ENCODE results near the gene SCNM1. TPM values are rescaled to one million over a fixed set of nuclear protein-coding genes. Genes with fewer than 3 reads are reported as not detected.
A peak's percentile ranks its signal among the peaks of the same experiment; 100 is the strongest.

Gene SCNM1
- total RNA-seq, 6 donors from 2014 or later = 8.9 to 50.3 (median 25.9) TPM

DNA sequence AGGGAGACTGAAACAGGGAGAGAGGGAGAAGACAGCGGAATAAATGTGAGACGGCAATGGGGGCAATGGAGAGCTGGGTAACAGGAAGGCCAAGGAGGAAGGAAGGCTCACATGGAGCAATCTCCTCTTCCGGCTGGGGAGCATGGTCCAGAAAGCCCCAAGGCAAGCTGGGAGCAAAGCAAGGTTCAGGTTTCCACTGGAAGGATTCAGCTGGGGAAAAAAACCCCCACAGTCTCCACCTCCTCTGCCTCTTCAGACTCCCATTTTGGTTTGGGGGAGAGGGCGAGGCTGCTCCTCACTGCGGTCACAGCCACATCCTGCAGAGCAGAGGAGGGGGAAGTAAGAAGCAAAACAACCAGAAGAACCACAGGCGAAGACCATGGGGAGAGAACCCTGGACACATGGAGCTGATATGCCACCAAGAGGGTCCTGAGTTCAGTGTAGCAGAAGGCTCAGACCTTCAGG lies 8.8 kb upstream of the SCNM1 start:
- peaks cover 5 to 23% (median 11%) of the 10 kb centered on the region in 4 donors for H3K4me1 ChIP-seq
- 69 to 72% methylated on average over 6 of the region's 6 CpGs for WGBS, 2 donors
- TF ChIP-seq POLR2A (IDR thresholded peaks at IDR 0.05) = no peak
- TF ChIP-seq POLR2AphosphoS5 (IDR thresholded peaks at IDR 0.05) = peak in 1 of 2 donors; percentile 22
- ATAC-seq (ENCODE audit: low FRiP score in 2 of 2) (peak; percentile 48 to 66), DNase-seq (peak in 1 of 2 donors; percentile 45)
- no peaks in the 10 kb centered on the region for H3K27me3 ChIP-seq
- H3K27ac ChIP-seq = peak overlapping the region; percentile 66 to 81 (median 74)
- H3K9me3 ChIP-seq = no peaks in the 10 kb centered on the region
- H3K4me3 ChIP-seq = peak overlapping the region; percentile 14 to 50 (median 44)
- H3K36me3 ChIP-seq = peaks cover 9 to 38% (median 21%) of the 10 kb centered on the region in 4 donors

DNA sequence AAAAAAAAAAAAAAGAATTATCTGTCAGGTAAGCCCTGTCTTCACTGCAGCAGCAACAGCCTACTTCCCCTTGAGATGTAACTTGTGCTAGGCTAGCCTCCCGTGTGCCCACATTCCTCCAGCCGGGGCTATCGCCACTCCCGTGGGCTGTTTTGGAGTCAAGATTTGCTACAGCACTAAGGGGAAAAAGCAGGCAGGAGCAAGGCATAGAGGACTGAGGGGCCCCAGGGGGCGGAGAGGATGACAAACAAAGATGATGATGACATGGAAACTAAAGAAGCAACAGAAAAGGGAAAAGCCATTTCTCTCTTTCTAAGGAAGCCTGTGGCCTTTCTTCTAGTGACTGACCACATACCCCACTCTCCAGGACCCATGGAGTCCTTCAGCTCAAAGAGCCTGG lies 7.6 kb upstream of the SCNM1 start:
- Histone ChIP-seq H3K27ac (peak overlapping the region; percentile 5 to 80 (median 66)), H3K4me3 (peak overlapping the region in 1 of 4 donors; percentile 50), H3K9me3 (no peaks in the 10 kb centered on the region), H3K36me3 (peaks cover 9 to 38% (median 21%) of the 10 kb centered on the region in 4 donors), H3K27me3 (no peaks in the 10 kb centered on the region), H3K4me1 (peaks cover 5 to 26% (median 11%) of the 10 kb centered on the region in 4 donors)
- ATAC-seq (ENCODE audit: low FRiP score in 2 of 2) = no peak
- no peak for DNase-seq
- TF ChIP-seq EP300 (IDR thresholded peaks at IDR 0.05) = no peak
- TF ChIP-seq, protein P1, sequence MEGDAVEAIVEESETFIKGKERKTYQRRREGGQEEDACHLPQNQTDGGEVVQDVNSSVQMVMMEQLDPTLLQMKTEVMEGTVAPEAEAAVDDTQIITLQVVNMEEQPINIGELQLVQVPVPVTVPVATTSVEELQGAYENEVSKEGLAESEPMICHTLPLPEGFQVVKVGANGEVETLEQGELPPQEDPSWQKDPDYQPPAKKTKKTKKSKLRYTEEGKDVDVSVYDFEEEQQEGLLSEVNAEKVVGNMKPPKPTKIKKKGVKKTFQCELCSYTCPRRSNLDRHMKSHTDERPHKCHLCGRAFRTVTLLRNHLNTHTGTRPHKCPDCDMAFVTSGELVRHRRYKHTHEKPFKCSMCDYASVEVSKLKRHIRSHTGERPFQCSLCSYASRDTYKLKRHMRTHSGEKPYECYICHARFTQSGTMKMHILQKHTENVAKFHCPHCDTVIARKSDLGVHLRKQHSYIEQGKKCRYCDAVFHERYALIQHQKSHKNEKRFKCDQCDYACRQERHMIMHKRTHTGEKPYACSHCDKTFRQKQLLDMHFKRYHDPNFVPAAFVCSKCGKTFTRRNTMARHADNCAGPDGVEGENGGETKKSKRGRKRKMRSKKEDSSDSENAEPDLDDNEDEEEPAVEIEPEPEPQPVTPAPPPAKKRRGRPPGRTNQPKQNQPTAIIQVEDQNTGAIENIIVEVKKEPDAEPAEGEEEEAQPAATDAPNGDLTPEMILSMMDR (IDR thresholded peaks at IDR 0.05) = no peak
- no peak for TF ChIP-seq POLR2A (IDR thresholded peaks at IDR 0.05)
- TF ChIP-seq POLR2AphosphoS5 (IDR thresholded peaks at IDR 0.05) = no peak
- 72 to 80% methylated on average over 5 of the region's 5 CpGs for WGBS, 2 donors

DNA sequence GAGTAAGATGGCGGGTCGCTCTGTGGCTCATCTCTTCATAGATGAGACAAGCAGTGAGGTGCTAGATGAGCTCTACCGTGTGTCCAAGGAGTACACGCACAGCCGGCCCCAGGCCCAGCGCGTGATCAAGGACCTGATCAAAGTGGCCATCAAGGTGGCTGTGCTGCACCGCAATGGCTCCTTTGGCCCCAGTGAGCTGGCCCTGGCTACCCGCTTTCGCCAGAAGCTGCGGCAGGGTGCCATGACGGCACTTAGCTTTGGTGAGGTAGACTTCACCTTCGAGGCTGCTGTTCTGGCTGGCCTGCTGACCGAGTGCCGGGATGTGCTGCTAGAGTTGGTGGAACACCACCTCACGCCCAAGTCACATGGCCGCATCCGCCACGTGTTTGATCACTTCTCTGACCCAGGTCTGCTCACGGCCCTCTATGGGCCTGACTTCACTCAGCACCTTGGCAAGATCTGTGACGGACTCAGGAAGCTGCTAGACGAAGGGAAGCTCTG lies 7.1 kb upstream of the SCNM1 start:
- no peaks in the 10 kb centered on the region for H3K9me3 ChIP-seq
- ATAC-seq (ENCODE audit: low FRiP score in 2 of 2) (no peak), DNase-seq (peak in 1 of 2 donors; percentile 64)
- peak overlapping the region in 3 of 4 donors; percentile 56 to 80 (median 64) for H3K27ac ChIP-seq
- peaks cover 5 to 29% (median 11%) of the 10 kb centered on the region in 4 donors for H3K4me1 ChIP-seq
- peaks cover 9 to 38% (median 21%) of the 10 kb centered on the region in 4 donors for H3K36me3 ChIP-seq
- 73 to 88% methylated on average over 13 to 22 of the region's 22 CpGs for WGBS, 2 donors
- no peaks in the 10 kb centered on the region for H3K27me3 ChIP-seq
- peak overlapping the region in 1 of 4 donors; percentile 50 for H3K4me3 ChIP-seq
- TF ChIP-seq POLR2AphosphoS5 (IDR thresholded peaks at IDR 0.05) (no peak), POLR2A (IDR thresholded peaks at IDR 0.05) (no peak), EP300 (IDR thresholded peaks at IDR 0.05) (no peak)
- TF ChIP-seq, protein P1 (IDR thresholded peaks at IDR 0.05) = no peak

DNA sequence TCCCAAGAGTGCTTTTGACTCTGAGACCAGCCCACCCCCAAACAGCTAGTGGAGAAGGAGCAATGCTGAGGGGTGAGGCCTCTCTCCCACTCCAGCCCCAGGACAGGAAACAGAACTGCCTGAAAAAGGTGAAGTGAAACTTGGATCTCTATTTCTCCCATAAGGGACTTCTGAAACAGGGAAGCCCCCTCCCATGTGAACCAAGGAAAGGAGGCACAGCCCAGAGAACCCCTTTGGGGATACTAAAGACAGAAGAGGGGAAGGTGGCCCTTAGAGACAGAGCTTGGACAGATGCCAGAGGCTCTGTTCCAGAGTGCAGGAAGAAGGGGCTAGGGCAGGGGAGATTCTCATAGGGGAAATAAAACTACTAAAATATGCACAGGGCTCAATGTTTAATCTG lies 6.6 kb upstream of the SCNM1 start:
- H3K27ac ChIP-seq = peak overlapping the region in 2 of 4 donors; percentile 56 to 64
- no peaks in the 10 kb centered on the region for H3K9me3 ChIP-seq
- no peak overlapping the region for H3K4me3 ChIP-seq
- no peak for ATAC-seq (ENCODE audit: low FRiP score in 2 of 2)
- H3K4me1 ChIP-seq = peaks cover 7 to 32% (median 14%) of the 10 kb centered on the region in 4 donors
- no peaks in the 10 kb centered on the region for H3K27me3 ChIP-seq
- DNase-seq = no peak
- H3K36me3 ChIP-seq = peaks cover 9 to 38% (median 21%) of the 10 kb centered on the region in 4 donors
- TF ChIP-seq POLR2AphosphoS5 (IDR thresholded peaks at IDR 0.05) (no peak), POLR2A (IDR thresholded peaks at IDR 0.05) (no peak), EP300 (IDR thresholded peaks at IDR 0.05) (no peak)
- TF ChIP-seq, protein P1 (IDR thresholded peaks at IDR 0.05) = no peak

DNA sequence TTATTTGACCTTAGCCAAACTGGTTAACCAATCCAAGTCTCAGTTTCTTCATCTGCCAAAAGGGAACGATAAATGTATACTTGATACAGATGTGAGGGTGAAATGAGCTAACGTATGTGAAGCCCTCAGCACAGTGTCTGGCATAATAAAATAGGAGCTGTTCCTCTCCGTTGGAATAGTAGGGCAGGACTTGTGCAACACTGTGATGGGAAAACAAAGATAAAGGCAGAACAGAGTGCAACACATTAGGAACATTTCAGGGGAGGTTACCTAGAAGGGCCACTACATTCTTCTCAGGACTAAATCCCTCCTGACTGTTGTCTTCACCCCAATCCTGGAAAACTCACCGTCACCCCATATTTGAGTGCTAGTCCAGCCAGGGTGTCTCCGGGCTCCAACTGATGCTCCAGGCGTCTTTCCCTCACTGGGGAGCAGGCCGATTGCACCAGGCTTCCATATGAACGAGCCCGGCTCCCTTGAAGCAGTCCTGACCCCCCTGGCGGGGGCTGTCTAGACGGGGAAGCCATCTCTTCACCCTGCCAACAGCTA lies 1.1 kb upstream of the SCNM1 start:
- Histone ChIP-seq H3K27ac (peak overlapping the region; percentile 65 to 87 (median 84)), H3K27me3 (no peaks in the 10 kb centered on the region), H3K4me1 (peaks cover 18 to 35% (median 24%) of the 10 kb centered on the region in 4 donors), H3K4me3 (peak overlapping the region; percentile 49 to 72 (median 68)), H3K36me3 (peaks cover 6 to 43% (median 29%) of the 10 kb centered on the region in 4 donors), H3K9me3 (no peaks in the 10 kb centered on the region)
- WGBS, 2 donors = 51 to 54% methylated on average over 9 to 10 of the region's 11 CpGs
- ATAC-seq (ENCODE audit: low FRiP score in 2 of 2) (peak in 1 of 2 donors; percentile 45), DNase-seq (no peak)
- no peak for TF ChIP-seq POLR2A (IDR thresholded peaks at IDR 0.05)
- TF ChIP-seq, protein P1 (IDR thresholded peaks at IDR 0.05) = no peak
